Measurements from ENCODE around the gene SOX2.

Gene SOX2

DNA sequence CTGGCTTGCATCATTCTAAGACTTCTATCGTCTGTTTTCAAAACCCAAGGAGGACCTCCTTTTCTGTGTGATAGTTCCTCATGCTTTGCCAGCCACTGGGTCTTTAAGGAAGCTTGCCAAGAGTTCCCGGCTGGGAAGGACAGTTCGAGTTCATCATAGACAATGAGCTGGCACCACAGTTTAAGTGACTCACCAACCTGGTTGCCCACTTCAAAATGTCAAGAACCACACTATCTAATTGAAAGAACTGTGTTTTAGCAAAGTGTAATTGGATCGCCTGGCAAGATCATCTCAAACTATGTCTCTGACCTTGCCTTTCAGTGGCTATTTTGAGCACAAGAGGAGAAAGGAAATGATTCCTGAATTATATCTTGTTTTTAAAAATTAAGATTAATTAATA lies 27.9 kb downstream of the SOX2 start:
- in situ Hi-C loops (cut with HindIII; ENCODE audit: low sequenced_read_pairs) = loop anchor here (25.0 kb wide), 1 partner anchor 173 kb away; no protein-coding TSS in a partner anchor
- TF ChIP-seq, protein P1, sequence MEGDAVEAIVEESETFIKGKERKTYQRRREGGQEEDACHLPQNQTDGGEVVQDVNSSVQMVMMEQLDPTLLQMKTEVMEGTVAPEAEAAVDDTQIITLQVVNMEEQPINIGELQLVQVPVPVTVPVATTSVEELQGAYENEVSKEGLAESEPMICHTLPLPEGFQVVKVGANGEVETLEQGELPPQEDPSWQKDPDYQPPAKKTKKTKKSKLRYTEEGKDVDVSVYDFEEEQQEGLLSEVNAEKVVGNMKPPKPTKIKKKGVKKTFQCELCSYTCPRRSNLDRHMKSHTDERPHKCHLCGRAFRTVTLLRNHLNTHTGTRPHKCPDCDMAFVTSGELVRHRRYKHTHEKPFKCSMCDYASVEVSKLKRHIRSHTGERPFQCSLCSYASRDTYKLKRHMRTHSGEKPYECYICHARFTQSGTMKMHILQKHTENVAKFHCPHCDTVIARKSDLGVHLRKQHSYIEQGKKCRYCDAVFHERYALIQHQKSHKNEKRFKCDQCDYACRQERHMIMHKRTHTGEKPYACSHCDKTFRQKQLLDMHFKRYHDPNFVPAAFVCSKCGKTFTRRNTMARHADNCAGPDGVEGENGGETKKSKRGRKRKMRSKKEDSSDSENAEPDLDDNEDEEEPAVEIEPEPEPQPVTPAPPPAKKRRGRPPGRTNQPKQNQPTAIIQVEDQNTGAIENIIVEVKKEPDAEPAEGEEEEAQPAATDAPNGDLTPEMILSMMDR (IDR thresholded peaks at IDR 0.05; ENCODE audit: low read depth, low read length, missing control alignments) = no peak

DNA sequence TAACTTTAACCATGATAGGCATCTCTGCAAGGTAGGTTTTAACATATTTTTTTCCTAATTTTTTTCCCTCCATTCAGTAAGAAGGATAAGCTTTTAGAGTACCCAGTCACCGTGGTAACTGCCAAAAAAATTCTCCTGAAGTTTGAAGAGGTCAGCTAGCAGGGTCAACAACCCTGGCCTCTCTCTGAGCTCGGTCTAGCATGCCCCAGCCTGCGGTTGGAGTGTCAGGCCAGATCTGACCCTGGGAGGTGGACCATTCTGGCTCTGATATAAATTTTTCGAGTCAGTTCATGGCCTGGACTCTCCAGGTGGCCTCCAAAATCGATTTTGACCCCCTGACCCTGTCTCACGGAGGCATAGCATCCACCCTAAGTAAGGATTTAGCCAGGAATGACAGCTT lies 29.7 kb downstream of the SOX2 start:
- in situ Hi-C loops (cut with HindIII; ENCODE audit: low sequenced_read_pairs) = loop anchor here (25.0 kb wide), 1 partner anchor 171 kb away; no protein-coding TSS in a partner anchor
- no peak for DNase-seq (ENCODE audit: low read depth)
- no peak overlapping the region for H3K4me3 ChIP-seq (ENCODE audit: low read depth, low read length)
- TF ChIP-seq, protein P1 (IDR thresholded peaks at IDR 0.05; ENCODE audit: low read depth, low read length, missing control alignments) = no peak

More for the DNA sequence above, 27.9 kb downstream of the SOX2 start:
- no peak overlapping the region for H3K4me3 ChIP-seq (ENCODE audit: low read depth, low read length)
- DNase-seq (ENCODE audit: low read depth) = no peak

DNA sequence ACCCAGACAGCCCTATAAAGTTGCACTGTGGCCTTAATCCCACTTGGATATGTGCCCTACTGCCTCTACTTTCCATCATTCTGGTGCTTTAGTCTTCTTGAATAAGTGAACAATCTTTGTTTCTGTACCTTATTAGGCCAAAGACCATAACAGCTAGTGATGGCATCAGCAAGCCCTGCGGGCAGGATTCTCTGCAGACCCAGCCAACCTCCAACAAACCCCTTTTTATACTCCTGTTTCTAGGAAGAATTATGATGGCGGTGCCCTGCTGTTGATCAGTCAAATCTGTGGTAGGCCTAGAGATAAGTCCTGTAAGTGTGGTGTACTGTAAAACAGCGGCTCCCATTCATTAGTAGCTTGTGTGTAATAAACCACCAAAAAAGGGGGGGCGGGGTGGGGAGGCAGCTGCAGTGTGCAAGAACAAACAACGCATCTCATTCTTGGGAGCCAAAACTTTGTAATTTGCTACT lies 40.5 kb downstream of the SOX2 start:
- in situ Hi-C loops (cut with HindIII; ENCODE audit: low sequenced_read_pairs) = no loop called here
- DNase-seq (ENCODE audit: low read depth) = peak; percentile 16
- TF ChIP-seq, protein P1 (IDR thresholded peaks at IDR 0.05; ENCODE audit: low read depth, low read length, missing control alignments) = no peak
- no peak overlapping the region for H3K4me3 ChIP-seq (ENCODE audit: low read depth, low read length)

DNA sequence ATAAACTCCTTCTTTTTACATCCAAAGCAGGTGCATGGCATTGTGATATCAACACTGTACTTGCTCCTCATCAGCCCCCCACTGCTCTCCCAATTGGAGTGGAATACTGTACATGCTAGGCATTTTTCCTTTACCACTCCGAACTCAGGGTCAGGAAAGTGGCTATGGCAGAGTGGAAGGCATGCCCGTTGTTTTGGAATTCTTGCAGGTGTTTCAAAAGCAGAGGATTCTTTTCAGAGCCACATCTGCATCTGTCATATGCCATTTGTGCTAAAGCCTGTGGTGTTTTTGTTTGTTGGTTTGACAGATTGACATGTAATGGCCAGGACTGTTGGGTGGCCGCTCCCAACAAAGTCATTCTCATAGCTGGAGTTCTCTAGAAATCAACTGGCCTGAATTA lies 41.7 kb downstream of the SOX2 start:
- TF ChIP-seq, protein P1 (IDR thresholded peaks at IDR 0.05; ENCODE audit: low read depth, low read length, missing control alignments) = no peak
- DNase-seq (ENCODE audit: low read depth) = no peak
- no peak overlapping the region for H3K4me3 ChIP-seq (ENCODE audit: low read depth, low read length)
- in situ Hi-C loops (cut with HindIII; ENCODE audit: low sequenced_read_pairs) = no loop called here

DNA sequence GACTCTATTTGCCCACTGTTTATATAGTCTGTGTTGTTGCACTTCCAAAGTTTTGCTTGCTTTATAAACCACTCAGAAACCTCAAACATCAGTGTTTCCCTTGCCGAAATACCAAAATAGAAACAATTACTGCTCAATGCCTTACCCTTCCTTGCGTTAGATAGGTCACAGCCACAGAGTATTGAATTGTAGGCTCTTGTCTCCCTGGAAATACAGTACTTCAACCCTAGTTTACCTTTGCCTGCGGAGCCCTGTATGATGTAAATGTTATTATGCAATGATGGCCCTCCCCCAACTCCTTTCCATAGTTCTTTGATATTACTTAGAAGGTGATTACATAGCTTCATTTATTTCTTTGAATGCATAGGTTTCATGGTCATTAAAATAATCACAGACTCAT lies 44.2 kb downstream of the SOX2 start:
- TF ChIP-seq, protein P1 (IDR thresholded peaks at IDR 0.05; ENCODE audit: low read depth, low read length, missing control alignments) = no peak
- in situ Hi-C loops (cut with HindIII; ENCODE audit: low sequenced_read_pairs) = no loop called here
- no peak overlapping the region for H3K4me3 ChIP-seq (ENCODE audit: low read depth, low read length)
- DNase-seq (ENCODE audit: low read depth) = peak; percentile 12

GRCh38 chr3:181756645-181757297 lies 45.0 kb downstream of the SOX2 start:
- TF ChIP-seq, protein P1 (IDR thresholded peaks at IDR 0.05; ENCODE audit: low read depth, low read length, missing control alignments) = no peak
- DNase-seq (ENCODE audit: low read depth) = no peak
- H3K4me3 ChIP-seq (ENCODE audit: low read depth, low read length) = no peak overlapping the region
- in situ Hi-C loops (cut with HindIII; ENCODE audit: low sequenced_read_pairs) = no loop called here
